K562 (cell line): Measurements from ENCODE around the gene NDUFAF3. TPM values are rescaled to one million over a fixed set of nuclear protein-coding genes. Genes with fewer than 3 reads are reported as not detected.

Experiments
- BMI1 ChIP-seq: fragments of 150-350 bp; IDR thresholded peaks from 2 replicates; pipeline ENCODE4 v1.6.1; 2014; ENCODE audit warnings: low read length
- C11orf30 ChIP-seq: fragments of 450-650 bp; IDR thresholded peaks from 2 replicates; pipeline ENCODE4 v1.6.1; 2016; ENCODE audit warnings: low read depth, mild to moderate bottlenecking
- CCAR2 ChIP-seq: fragments of 200-400 bp; formaldehyde crosslinking; IDR thresholded peaks from 2 replicates; pipeline ENCODE4 v1.6.1; 2017; ENCODE audit warnings: mild to moderate bottlenecking, low read depth, low read length
- CSDE1 ChIP-seq, 2 experiments: fragments of 450-650 bp; IDR thresholded peaks; 2 replicates each; pipeline ENCODE4 v1.6.1; 2016; ENCODE audit warnings: mild to moderate bottlenecking in 1 of 2
- DNMT1 ChIP-seq: fragments of 450-650 bp; IDR thresholded peaks from 2 replicates; pipeline ENCODE4 v1.6.1; 2016; ENCODE audit warnings: antibody characterized with exemption, mild to moderate bottlenecking
- HDAC3 ChIP-seq: fragments of 450-650 bp; IDR thresholded peaks from 2 replicates; pipeline ENCODE4 v1.6.1; 2018; ENCODE audit warnings: borderline replicate concordance, mild to moderate bottlenecking, moderate library complexity; ENCODE audit not compliant: partially characterized antibody
- HMGN3 ChIP-seq: IDR thresholded peaks from 2 replicates; pipeline ENCODE4 v1.6.1; 2011; ENCODE audit warnings: borderline replicate concordance, low read depth, mild to moderate bottlenecking, mixed read lengths, low read length; ENCODE audit not compliant: insufficient read length; ENCODE audit errors: extremely low read depth
- HNRNPUL1 ChIP-seq: fragments of 200-400 bp; formaldehyde crosslinking; IDR thresholded peaks from 2 replicates; pipeline ENCODE4 v1.6.1; 2017; ENCODE audit warnings: low read length
- NFE2L1 ChIP-seq: fragments of 450-650 bp; IDR thresholded peaks from 2 replicates; pipeline ENCODE4 v1.6.1; 2016; ENCODE audit warnings: missing genetic modification characterization, low read depth, mild to moderate bottlenecking, missing compliant biosample characterization, moderate library complexity, borderline replicate concordance
- NRF1 ChIP-seq, 2 experiments: fragments of 450-650 bp; IDR thresholded peaks in 1 of 2; conservative IDR thresholded peaks in 1 of 2; 2 replicates each; pipeline ENCODE4 v1.6.1; 2014; ENCODE audit warnings: mild to moderate bottlenecking in 2 of 2
- RBFOX2 ChIP-seq: fragments of 200-400 bp; formaldehyde crosslinking; IDR thresholded peaks from 2 replicates; pipeline ENCODE4 v1.6.1; 2017; ENCODE audit warnings: low read depth, mild to moderate bottlenecking, low read length, moderate library complexity
- RBM22 ChIP-seq: fragments of 200-400 bp; formaldehyde crosslinking; IDR thresholded peaks from 2 replicates; pipeline ENCODE4 v1.6.1; 2018; ENCODE audit warnings: low read length, low read depth; ENCODE audit not compliant: poor library complexity, severe bottlenecking
- SAFB2 ChIP-seq: fragments of 200-400 bp; formaldehyde crosslinking; IDR thresholded peaks from 2 replicates; pipeline ENCODE4 v1.6.1; 2018; ENCODE audit warnings: borderline replicate concordance, low read length, low read depth, moderate library complexity; ENCODE audit not compliant: severe bottlenecking
- SLC30A9 ChIP-seq: fragments of 250-450 bp; sonication (Bioruptor Pico); IDR thresholded peaks from 2 replicates; pipeline ENCODE4 v1.8.0; 2022; ENCODE audit warnings: mild to moderate bottlenecking, moderate library complexity
- ZBTB11 ChIP-seq, 3 experiments: fragments of 200-800 bp in 1 of 3; fragments of 250-450 bp in 1 of 3; fragments of 450-650 bp in 1 of 3; sonication (Bioruptor Pico) in 1 of 3; sonication (Bioruptor generic) in 1 of 3; formaldehyde crosslinking in 1 of 3; IDR thresholded peaks; 2 replicates each; pipeline versions ENCODE4 v1.6.1 to v1.8.0; 2016 to 2022; ENCODE audit warnings: mild to moderate bottlenecking in 2 of 3, missing genetic modification characterization in 2 of 3, missing compliant biosample characterization in 1 of 3, moderate library complexity in 1 of 3
- ZKSCAN3 ChIP-seq: fragments of 250-450 bp; sonication (Bioruptor Pico); IDR thresholded peaks from 2 replicates; pipeline ENCODE4 v1.4.0; 2020
- ZNF140 ChIP-seq: fragments of 250-450 bp; sonication (Bioruptor Pico); IDR thresholded peaks from 2 replicates; pipeline ENCODE4 v1.8.0; 2021; ENCODE audit warnings: moderate library complexity, mild to moderate bottlenecking, inconsistent platforms
- ZNF253 ChIP-seq: fragments of 250-450 bp; sonication (Bioruptor Pico); conservative IDR thresholded peaks from 2 replicates; pipeline ENCODE4 v1.6.1; 2021; ENCODE audit warnings: mild to moderate bottlenecking
- ZNF384 ChIP-seq: IDR thresholded peaks from 2 replicates; pipeline ENCODE4 v1.6.1; 2012; ENCODE audit warnings: low read depth, low read length, improper control_type of control experiment
- ZNF445 ChIP-seq: fragments of 250-450 bp; sonication (Bioruptor Pico); IDR thresholded peaks from 2 replicates; pipeline ENCODE4 v1.4.0; 2020; ENCODE audit warnings: low read depth, mild to moderate bottlenecking, moderate library complexity
- ZNF592 ChIP-seq: fragments of 450-650 bp; IDR thresholded peaks from 2 replicates; pipeline ENCODE4 v1.6.1; 2017; ENCODE audit warnings: antibody characterized with exemption, mild to moderate bottlenecking
- ZSCAN29 ChIP-seq: fragments of 450-650 bp; IDR thresholded peaks from 2 replicates; pipeline ENCODE4 v1.6.1; 2017
- polyA plus RNA-seq, 8 experiments: library from polyadenylated mRNA; depleted of rRNA in 4 of 8; stranded (reverse) in 5 of 8; unstranded in 3 of 8; fragments of >200 nt; fragmentation: Nextera tagmentation in 2 of 8; fragmentation: Illumina TruSeq in 1 of 8; extraction: Ambion mirVana in 2 of 8; extraction: Trizol in 1 of 8; gene quantifications; 2 replicates each; pipeline versions ENCODE4 v1.2.1 to v1.2.3, GENCODE V29; 2011 to 2014; ENCODE audit warnings: inconsistent platforms in 1 of 8, missing spikeins in 1 of 8
- total RNA-seq, 7 experiments: library from RNA; depleted of rRNA in 6 of 7; stranded (reverse); fragments of >200 nt in 6 of 7; fragmentation: Illumina TruSeq in 2 of 7; extraction: Trizol in 2 of 7; gene quantifications; 2 replicates each; pipeline versions ENCODE4 v1.2.1 to v1.2.3, GENCODE V29; 2011 to 2021; ENCODE audit warnings: low replicate concordance in 1 of 7

NDUFAF3 gene
- total and polyA plus RNA-seq, 9 of the 15 experiments (the other 6 are each of a cell fraction or from before 2014, with no cell fraction given): 17.0 to 127 (median 36.3) TPM

- TF ChIP-seq NFE2L1 (tag) (no peak), ZSCAN29 (no peak), ZNF445 (CRISPR knock-in tag) (no peak), BMI1 (no peak), HMGN3 (peak; percentile 70), ZNF384 (no peak), ZNF140 (CRISPR knock-in tag) (no peak), RBM22 (peak; percentile 75), ZKSCAN3 (CRISPR knock-in tag) (no peak), HNRNPUL1 (no peak), ZNF253 (no peak), HDAC3 (no peak), RBFOX2 (peak; percentile 66), CCAR2 (no peak), C11orf30 (peak; percentile 56), ZBTB11 (CRISPR knock-in tag; IDR thresholded peaks at IDR 0.05) (peak in 1 of 3 experiments; percentile 81; a peak in 2 of 6 replicates), DNMT1 (no peak), ZNF592 (no peak), CSDE1 (IDR thresholded peaks at IDR 0.05) (no peak), SLC30A9 (CRISPR knock-in tag) (no peak), NRF1 (conservative IDR thresholded peaks at IDR 0.05 in 1 of 2, IDR thresholded peaks at IDR 0.05 in 1 of 2) (peak; percentile 91 to 93), SAFB2 (no peak)
Observed at GRCh38 chr3:49017971-49018706, 3.8 kb upstream of the NDUFAF3 start, which contains the start of gene DALRD3 (continued).
